Measurements from ENCODE around the gene TRIAP1. TPM values are rescaled to one million over a fixed set of nuclear protein-coding genes. Genes with fewer than 3 reads are reported as not detected.
"Not testable (repeated sequence)": the region's sequence is repeated elsewhere in the genome, so short reads cannot be mapped to it uniquely, and the experiment has no call there.

Gene TRIAP1
- total RNA-seq, 3 donors from 2014 or later: 14.9 to 16.7 (median 16.3) TPM

DNA sequence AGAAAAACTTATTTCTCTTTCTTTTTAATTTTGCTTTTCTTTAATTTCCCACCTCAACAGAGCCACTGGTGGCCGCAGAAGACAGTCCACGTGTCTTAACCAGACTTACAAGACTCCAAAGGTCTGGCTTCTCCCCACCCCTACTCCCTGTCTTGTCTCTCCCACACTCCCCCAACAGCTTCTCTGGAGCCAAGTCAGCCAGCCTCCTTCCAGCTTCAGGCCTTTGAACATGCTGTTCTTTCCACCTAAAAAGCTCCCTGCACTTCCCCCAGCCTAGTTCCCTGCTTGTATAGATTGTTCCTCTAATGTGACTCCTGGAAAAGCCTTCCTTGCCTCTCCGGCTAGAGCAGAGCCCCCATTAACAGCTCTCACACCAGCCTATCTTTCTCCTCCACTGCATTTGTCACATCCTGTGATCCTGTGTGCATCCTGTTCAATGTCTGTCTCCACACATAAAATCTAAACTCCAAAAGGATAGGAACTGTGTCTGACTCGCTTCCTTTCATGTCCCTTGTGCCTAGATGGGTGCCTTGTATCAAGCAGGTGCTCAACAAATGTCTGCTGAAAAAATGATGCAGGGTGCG lies 42.0 kb upstream of the TRIAP1 start:
- ATAC-seq (no peak), DNase-seq (no peak)
- no peaks in the 10 kb centered on the region for H3K4me1 ChIP-seq (ENCODE audit: low read depth)
- no peaks in the 10 kb centered on the region for H3K36me3 ChIP-seq (ENCODE audit: low read depth)
- intact Hi-C loops (cut with DNase I, micrococcal nuclease): no loop called here
- no peak overlapping the region for H3K4me3 ChIP-seq
- TF ChIP-seq, protein P1, sequence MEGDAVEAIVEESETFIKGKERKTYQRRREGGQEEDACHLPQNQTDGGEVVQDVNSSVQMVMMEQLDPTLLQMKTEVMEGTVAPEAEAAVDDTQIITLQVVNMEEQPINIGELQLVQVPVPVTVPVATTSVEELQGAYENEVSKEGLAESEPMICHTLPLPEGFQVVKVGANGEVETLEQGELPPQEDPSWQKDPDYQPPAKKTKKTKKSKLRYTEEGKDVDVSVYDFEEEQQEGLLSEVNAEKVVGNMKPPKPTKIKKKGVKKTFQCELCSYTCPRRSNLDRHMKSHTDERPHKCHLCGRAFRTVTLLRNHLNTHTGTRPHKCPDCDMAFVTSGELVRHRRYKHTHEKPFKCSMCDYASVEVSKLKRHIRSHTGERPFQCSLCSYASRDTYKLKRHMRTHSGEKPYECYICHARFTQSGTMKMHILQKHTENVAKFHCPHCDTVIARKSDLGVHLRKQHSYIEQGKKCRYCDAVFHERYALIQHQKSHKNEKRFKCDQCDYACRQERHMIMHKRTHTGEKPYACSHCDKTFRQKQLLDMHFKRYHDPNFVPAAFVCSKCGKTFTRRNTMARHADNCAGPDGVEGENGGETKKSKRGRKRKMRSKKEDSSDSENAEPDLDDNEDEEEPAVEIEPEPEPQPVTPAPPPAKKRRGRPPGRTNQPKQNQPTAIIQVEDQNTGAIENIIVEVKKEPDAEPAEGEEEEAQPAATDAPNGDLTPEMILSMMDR (IDR thresholded peaks at IDR 0.05): no peak
- no peaks in the 10 kb centered on the region for H3K9me3 ChIP-seq

DNA sequence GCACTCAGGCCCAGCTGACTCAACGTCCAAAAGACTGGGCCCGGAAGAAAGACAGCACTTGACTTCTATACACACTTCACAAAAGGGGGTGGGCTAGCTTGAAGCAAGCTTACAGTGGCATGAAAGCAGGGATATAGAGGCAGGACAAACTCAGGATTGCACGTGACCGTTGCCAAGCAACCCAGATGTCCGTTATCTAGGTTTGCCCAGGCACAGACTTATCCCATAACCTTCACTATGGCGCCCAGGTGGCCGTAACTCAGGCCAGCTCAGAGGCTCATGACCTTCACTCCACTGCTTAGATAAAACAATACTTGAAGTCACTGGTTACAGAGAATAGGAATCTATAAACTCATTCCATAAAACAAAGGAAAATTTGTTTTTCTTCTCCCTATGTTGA lies 41.4 kb upstream of the TRIAP1 start:
- H3K4me3 ChIP-seq; ATAC-seq; H3K9me3 ChIP-seq; H3K4me1 ChIP-seq (ENCODE audit: low read depth); DNase-seq; H3K36me3 ChIP-seq (ENCODE audit: low read depth); intact Hi-C loops (cut with DNase I, micrococcal nuclease): not testable (repeated sequence)

DNA sequence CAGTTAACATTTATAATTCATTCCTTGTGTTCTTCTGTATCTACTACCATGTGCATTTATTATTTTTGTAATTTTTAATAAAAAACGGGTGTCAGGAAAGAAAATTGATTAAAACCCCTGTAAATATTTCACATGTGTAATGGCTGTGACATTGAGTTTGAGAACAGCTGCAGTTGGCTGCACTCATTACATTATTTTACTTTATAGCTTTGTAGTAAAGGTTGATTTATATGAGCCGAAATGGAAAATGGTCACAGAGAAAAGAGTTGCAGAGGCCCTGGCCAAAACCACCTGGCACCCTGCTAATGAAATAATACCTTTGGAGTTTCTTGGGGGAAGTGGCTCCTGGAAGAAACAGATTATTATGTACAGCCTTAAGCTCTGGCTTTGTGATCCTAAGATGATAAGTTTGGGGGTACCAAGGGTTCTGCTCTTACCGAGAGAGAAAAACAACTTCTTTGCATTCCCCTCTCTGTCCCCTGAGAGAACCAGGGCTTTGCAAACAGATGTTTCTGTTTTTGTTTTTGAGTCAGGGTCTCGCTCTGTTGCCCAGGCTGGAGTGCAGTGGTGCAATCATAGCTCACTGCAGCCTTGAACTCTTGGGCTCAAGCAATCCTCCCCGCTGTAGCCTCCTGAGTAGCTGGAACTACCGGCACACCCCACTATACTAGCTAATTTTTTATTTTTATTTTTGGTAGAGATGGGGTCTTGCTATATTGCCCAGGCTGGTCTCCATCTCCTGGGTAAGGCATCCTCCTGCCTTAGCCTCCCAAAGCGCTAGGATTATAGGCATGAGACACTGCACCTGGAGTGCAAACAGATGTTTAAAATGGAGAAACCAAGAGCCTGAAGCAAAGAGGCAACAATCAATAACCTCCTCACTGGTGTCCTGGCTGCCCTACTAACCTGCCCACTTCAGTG lies 40.0 kb upstream of the TRIAP1 start:
- Histone ChIP-seq H3K36me3 (ENCODE audit: low read depth) (no peaks in the 10 kb centered on the region), H3K4me3 (no peak overlapping the region), H3K4me1 (ENCODE audit: low read depth) (no peaks in the 10 kb centered on the region), H3K9me3 (no peaks in the 10 kb centered on the region)
- ATAC-seq: no peak
- DNase-seq: no peak
- TF ChIP-seq, protein P1 (IDR thresholded peaks at IDR 0.05): no peak
- intact Hi-C loops (cut with DNase I, micrococcal nuclease): no loop called here

DNA sequence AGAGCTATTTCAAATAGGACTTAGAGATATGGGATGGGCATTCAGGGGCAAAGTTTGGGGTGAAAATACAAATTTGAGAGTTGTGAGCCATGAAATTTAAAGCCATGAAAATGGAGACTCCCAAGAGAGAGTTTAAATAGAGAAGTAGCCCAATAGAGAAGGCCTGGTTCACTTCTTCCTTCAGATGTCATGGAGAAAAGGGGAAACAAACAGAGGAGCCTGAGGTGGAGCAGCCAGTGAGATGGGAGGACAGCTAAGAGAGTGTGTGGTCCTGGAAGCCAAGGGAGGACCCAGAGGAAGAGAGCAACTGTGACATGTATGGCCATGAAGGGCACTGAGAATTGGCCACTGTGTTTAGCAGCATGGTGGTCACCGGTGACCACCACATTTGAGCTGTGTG lies 37.4 kb upstream of the TRIAP1 start:
- TF ChIP-seq, protein P1 (IDR thresholded peaks at IDR 0.05): no peak
- intact Hi-C loops (cut with DNase I, micrococcal nuclease): no loop called here
- H3K9me3 ChIP-seq: no peaks in the 10 kb centered on the region
- H3K4me3 ChIP-seq: no peak overlapping the region
- DNase-seq (no peak), ATAC-seq (no peak)
- no peaks in the 10 kb centered on the region for H3K4me1 ChIP-seq (ENCODE audit: low read depth)
- H3K36me3 ChIP-seq (ENCODE audit: low read depth): no peaks in the 10 kb centered on the region

DNA sequence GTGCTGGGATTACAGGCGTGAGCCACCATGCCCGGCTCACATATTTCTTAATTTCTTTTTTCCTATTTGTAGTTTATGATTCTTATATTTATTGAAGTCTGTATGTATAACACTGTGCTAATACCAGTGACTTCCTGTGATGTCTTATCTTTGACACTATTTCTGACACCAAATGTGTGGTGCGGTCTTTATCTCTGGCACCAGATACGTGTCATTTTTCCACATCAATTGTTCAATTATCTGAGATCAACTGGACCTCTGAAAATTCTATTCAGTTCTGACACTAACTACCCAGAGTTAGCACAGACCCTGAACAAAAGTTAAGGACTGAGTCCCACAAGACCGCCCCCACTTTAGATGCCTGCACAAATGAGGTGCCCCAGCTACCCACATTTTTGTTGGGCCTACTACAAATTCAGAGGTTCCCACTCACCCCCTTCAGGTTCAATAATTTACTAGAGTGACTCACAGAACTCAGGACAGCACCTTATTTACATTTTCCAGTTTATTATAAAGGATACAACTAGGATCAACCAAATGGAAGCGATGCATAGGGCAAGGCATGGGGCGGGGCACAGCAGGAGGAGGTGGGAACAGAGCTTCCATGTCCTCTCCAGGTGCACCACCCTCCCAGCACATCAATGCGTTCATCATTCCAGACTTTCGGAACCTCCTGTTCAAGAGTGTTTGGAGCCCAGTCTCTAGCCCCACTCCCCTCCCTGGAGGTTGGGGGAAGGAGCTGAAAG lies 35.0 kb upstream of the TRIAP1 start:
- Histone ChIP-seq H3K4me1 (ENCODE audit: low read depth) (no peaks in the 10 kb centered on the region), H3K36me3 (ENCODE audit: low read depth) (no peaks in the 10 kb centered on the region), H3K9me3 (no peaks in the 10 kb centered on the region), H3K4me3 (no peak overlapping the region)
- peak; percentile 30 for ATAC-seq
- intact Hi-C loops (cut with DNase I, micrococcal nuclease): no loop called here
- TF ChIP-seq, protein P1 (IDR thresholded peaks at IDR 0.05): no peak
- DNase-seq: no peak

DNA sequence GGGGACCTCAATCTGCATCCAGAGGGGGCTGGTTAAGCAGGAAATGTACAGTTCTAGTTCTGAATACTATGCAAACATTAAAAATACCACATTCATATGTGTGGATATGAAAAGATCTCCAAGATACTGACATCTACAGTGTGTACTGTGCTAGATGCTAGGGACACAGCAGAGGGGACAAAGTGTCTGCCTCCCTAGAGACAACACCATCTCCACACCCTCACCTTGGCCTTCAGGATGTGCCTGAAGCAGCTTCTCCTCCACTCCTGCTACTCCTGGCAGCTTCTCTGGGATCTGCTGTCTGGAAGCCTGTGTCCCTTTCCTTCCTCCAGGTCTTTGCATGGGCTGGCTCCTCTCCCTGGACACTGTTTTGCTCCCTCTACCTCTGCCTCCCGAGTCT lies 34.0 kb upstream of the TRIAP1 start:
- Histone ChIP-seq H3K4me1 (ENCODE audit: low read depth) (no peaks in the 10 kb centered on the region), H3K36me3 (ENCODE audit: low read depth) (no peaks in the 10 kb centered on the region), H3K4me3 (no peak overlapping the region), H3K9me3 (no peaks in the 10 kb centered on the region)
- ATAC-seq: peak; percentile 25
- intact Hi-C loops (cut with DNase I, micrococcal nuclease): no loop called here
- DNase-seq: no peak
- TF ChIP-seq, protein P1 (IDR thresholded peaks at IDR 0.05): no peak
